Measurements from ENCODE around the gene TPPP.

The TPPP gene

DNA sequence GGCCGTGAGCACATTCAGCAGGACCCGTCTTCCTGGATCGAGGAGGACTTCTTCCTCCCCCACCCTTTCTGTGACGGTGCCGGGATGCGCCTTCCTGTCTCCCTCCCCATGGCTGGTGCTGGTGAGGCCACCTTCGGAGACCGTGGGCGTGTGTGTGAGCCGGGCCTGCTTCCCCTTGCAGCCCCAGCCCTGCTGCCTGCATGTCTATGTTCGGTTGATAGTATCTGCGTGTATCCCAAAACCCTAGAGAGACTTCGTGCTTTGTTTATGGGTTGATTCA lies 68.3 kb downstream of the TPPP start:
- no peak for DNase-seq (ENCODE audit: low read depth)

DNA sequence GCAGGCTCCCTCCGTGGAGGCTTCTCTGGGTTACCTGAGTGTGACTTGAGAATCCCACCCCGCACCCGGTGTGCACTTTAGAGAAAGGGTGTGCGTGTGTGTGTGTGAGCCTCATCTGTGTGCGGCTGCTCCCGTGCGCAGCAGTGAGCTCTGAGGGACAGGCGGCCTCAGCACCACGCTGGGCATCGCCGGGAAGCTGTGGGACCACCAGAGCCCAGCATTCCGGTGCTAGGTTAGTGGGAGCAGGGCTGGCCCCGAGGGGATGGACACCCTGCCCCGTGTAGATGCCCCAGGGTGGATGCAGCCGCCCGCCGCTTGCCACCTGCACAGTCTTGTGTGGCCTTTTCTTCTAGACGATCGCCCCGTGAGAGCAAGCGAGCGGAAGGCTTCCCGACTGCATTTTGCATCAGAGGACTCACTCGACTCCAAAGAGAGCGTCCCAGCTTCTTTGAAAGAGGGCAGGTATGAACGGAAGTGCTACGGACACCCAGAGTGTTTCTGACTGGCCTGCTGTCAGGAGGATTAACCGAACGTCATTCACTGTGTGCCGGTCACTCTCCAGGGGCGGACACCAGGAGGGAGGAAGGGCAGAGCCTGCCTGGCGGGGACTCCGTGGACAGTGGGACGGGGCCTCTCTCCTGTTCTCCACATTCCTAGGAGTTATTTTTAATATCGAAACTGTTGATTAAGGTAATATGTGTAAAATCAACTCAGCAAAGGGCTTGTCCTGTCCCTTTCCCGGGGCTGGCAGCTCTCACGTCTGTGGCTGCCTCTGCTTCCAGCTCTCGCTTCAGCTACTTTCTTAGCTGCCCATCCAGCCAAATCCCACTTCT lies 68.8 kb downstream of the TPPP start:
- DNase-seq (ENCODE audit: low read depth): no peak

DNA sequence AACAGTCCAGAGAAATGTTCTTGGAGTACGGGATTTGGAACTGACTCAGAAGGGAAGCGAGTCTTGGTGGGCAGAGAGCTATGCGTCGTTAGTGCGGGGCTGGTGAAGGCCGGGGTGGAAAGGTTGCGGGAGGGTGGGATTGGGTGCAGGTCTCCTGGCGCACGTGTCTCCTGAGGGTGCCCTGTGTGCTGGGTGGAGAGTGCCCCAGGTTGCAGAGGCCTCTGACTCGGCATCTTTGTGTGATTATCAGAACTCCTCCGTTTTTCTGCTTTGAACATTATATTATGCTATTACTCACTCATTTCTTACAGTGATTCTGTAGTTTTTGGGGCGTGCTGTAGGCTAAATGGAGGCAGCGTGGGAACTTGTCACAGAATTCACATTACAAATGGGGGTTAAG lies 69.6 kb downstream of the TPPP start:
- DNase-seq (ENCODE audit: low read depth): no peak

DNA sequence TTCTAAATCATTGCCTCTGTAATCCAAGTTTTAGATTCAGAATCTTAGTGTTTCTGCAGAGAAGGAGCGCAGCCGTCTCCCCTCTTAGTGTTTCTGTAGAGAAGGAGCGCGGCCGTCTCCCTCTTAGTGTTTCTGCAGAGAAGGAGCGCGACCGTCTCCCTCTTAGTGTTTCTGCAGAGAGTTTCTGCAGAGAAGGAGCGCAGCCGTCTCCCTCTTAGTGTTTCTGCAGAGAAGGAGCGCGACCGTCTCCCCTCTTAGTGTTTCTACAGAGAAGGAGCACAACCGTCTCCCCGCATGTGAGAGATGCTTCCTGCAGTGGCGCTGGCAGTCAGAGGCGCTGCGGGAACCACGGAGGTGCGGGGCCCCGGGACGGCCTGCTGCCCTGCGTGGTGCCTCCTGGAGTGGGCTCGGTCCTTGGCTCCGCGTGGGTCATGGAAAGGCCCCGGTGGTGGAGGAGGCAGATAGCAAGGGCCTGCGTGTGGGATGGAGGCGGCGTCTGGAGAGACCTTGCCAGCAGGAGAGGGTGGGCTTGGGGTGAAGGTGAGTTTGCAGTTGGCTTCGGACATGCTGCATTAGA lies 70.1 kb downstream of the TPPP start:
- no peak for DNase-seq (ENCODE audit: low read depth)

DNA sequence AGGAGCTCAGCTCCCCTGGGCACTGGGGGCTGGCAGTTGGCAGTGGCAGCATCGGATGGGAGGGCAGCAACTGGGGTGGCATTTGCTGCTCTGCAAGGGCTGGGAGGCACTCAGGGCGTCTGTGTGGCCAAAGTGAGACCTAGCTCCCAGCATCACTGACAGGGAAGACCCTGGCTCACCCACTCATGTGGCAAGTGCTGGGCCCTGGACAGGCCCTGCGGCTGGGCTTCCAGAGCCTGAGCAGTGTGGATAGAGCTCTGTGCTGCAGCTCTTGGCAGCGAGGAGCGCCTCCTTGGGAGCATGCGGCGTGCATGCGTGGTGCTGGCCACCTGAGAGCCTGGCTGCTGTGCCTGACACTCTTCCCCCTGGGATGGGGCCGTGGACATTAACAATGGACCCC lies 70.8 kb downstream of the TPPP start:
- no peak for DNase-seq (ENCODE audit: low read depth)

DNA sequence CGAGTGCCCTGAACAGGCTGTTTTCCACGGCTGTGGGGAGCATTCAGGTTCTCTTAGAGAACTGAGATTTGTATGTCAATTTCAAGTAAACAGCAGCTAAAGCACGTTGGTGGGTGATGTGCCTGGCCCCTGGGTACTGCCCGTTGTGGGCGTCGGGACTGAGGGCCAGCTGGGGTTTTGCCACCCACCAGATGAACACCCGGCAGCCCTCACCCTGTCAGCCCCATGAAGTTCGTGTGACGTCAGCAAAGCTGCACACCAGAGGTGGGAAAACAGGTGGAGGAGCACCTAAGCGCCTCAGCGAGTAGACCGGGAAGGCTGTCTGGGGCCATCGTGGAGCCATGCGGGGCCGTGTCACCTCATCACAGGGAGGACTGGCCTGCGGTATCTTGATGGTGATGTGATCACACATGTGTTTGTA lies 71.8 kb downstream of the TPPP start:
- DNase-seq (ENCODE audit: low read depth): no peak

DNA sequence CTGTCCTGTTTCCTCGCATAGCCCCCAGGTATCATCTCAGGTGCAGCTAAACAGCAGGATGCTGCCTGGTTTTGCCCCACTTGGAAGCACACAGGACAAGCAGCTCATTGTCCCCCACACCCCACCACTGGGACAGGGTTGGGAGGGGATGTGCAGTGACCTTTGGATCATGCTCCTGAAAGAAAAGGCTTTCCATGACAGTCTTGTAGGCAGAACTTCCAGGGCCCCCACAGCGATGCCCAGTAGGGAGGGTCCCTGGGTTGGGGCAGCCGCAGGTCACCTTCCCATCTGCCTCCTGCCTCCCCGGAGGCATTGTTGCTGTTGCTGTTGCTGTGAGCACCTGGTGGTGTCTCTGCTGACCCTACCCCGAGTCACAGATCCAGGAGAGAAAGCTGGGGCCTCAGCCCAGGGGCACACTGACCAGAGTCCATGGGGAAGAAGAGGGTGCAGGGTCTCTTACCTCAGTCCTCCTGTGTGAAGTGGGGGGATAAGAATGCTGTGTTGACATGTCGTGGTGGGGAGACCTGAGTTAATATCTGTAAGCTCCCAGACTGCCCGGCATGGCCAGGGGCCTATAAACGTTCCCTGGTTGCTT lies 72.5 kb downstream of the TPPP start:
- no peak for DNase-seq (ENCODE audit: low read depth)

DNA sequence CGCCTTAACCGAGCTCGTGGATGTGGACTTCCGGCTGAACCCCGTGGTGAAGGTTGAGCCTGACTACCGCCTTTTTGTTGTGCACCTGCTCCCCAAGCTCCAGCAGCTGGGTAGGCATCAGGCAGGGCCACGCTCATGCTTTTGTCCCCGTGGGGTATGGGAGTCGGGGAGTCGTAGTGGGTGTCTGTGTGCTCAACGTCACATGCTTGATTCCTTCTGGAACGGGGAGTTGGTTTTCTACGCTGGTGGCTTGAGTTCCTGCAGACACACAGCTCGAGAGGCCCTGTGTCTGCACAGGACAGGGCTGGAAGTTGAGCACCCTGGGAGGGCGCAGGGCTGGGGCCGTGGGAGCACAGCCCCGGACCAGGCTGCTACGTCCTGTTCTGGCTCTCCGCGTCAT lies 73.0 kb downstream of the TPPP start:
- no peak for DNase-seq (ENCODE audit: low read depth)

DNA sequence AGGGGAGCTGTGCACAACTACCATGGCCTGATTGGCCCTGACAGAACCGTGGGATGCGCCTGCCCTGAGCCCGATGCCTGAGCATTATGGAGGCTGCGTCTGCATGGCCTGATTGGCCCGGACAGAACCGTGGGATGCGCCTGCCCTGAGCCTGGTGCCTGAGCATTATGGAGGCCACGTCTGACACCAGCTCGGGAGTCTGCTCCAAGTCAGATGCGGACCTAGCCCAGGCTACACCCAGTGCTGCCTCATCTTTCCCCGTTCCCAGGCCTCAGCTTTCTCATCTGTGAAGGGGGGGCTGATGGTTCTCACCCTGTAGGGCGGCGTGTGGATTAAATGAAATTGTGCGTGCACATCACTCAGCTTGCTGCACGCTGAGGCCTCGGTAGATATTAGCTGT lies 73.7 kb downstream of the TPPP start:
- no peak for DNase-seq (ENCODE audit: low read depth)

DNA sequence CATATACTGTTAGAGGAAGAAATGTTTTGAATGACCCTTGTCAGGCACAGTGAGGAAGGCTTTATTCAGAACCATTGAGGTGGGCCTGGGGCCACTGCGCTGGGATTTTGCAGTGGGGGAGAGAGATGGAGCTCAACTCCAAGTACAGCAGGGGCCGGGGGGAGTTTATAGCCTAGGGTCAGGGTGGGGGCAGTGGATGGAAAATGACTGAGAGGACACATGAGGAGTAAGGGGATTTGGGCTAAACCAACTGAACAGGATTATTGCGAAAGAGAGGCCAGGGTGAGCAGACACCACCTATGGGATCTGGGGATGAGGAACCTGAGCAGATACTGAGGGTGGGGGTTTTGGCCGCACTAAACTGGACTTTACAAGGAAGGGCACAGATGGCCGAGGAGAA lies 74.7 kb downstream of the TPPP start:
- DNase-seq (ENCODE audit: low read depth): no peak

DNA sequence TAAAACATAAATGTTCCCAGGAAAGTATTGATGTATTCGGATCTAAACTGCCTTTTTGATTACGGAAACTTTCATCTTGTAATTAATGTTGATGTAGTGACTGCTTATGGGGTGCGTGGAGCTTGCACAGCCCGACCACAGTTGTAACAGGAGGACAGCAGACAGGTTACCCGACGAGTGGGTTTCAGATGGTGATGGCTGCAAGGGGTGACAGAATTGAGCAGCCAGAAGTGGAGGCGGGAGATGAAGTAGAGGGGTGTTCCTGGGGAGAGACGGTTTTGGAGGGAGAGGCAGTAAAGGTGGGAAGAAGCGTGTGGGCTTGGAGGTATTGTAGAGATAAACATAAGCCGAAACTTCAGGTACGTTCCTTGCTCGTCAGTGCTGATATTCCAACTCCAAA lies 75.3 kb downstream of the TPPP start:
- DNase-seq (ENCODE audit: low read depth): no peak

DNA sequence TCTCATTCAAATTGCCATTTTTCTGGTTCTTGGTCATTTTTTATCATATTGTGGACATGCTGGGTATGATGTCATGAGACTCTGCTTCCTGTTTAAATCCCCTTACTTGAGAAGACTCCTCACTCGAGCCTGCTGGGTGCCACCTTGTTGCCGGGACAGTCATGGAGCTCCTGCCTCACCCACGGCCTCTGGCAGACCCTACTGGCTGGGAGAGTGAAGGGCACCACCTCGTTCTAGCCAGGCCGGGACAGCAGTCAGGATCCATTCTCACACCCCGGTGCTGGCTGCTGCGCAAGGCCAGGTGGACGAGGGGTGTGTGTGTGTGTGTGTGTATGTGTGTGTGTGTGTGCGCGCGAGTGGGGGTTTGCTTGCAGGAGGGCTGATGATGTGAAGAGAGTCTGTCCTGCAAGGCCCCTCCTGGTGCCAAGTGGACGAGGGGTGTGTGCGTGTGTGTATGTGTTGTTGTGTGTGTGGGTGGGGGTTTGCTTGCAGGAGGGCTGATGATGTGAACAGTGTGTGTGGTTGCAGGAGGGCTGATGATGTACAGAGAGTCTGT lies 76.6 kb downstream of the TPPP start:
- no peak for DNase-seq (ENCODE audit: low read depth)

DNA sequence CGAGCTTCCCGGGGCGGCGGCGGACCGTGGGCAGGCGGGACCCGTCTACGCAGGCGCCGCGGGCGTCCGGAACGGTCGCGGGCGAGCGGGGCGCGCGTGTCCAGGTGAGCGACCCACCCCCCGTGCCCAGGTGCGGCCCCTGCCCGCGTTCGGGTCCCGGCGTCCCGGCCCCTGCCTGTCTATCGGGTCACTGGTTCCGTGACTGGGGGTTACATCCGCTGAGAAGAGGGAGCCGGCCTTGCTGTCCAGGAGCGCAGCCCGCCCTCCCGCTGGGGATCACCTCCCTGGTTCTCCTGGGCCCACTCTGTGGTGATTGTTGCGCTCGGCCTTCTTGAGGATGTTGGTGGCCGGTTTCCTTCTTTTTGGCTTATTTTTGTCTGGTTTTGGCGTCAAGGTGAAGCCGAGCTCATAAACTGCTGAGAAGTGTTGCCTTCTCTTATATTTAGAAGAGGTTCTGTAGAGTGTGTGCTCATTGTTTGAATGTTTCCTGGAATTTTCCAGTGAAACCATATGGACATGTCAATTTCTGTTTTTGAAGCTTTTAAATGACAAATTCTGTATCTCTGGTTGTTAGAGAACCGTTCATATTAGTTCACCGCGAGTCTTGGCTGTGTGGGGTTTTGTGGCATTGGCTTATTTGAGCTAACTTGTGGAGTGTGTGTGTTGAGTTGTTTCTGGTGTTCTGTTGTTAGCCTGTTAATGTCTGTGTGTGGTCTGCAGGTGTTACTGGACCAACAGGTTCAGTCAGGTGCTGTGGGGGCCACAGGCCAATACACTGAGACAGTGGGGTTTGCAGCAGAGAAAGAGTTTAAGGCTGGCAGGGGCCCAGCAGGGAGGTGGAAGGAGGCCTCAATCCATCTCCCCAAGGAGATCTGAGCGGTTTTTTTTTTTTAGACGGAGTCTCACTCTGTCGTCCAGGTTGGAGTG lies 80.4 kb downstream of the TPPP start:
- DNase-seq (ENCODE audit: low read depth): no peak

DNA sequence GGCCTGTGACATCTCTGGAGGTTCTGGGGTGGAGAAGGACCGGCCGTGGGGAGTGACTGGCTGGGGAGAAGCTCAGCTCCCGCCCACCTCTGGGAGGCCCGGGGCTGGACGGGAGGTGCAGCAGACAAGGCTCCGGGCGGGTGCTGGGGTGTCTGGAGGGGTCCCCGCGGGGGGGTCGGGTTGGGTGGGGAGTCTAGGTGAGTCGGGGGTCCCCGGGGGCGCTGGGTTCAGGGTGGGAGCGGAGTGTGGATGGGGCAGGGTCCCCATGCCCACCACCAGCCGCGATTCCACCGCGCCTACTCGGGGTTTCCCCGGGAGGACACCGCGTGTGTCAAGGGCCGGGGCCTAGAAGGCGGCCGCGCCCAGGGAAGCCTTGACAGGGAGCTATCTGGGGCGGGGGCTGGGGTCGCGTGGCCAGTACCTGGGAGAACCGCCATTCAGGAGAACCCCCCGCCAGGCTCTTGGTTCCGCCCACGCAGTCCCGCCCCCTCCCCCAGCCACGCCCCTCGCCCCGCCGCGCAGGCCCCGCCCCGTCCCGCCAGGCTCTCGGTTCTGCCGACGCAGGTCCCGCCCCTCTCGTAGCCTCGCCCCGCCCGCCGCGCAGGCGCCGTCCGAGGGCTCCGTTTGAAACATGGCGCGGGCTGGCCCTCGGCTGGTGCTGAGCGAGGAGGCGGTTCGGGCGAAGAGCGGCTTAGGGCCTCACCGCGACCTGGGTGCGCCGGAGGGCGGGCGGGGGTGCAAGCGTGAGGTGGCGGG lies 81.2 kb downstream of the TPPP start, which contains the start of gene CEP72:
Gene CEP72, plus strand, starts transcription at position 610 of the 756 bp plus-strand sequence. Its CDS starts 22 bp downstream, at position 632.
- DNase-seq (ENCODE audit: low read depth): peak; percentile 80

DNA sequence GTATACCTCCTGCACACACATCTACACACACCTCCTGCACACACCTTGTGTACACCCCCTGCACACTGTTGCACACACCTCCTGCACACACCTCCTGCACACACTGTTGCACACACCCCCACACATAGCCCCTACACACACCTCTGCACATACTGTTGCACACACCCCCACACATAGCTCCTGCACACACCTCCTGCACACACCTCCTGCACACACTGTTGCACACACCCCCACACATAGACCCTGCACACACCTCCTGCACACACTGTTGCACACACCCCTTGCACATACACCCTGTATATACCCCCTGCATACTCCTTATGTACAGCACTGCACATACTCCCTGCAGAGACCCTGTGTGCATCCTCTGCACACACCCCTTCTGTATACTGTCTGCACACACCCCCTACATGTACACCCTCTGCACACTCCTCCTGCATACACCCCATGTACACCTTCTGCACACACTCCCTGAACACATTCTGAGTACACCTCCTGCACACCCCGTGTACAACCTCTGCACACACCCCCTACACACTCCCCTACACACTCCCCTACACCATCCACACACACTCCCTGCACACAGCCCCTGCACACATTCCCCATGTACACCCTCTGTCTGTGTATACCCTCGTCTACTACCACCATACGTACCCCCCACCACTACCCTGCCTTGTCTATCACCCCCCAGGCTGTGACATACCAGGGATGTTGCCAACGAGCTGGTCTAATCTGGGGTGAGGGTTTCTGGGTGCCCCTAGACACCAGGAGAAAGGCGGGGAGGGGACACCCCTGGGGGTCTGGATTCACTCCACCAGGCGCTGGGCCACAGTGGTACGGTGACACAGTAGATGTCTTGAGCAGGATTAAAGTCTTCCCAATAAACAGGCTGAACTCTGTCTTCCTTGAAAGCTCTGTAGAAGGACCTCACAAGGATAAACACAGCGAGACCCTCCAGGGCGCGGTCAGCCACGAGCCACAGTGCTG lies 82.1 kb downstream of the TPPP start:
- no peak for DNase-seq (ENCODE audit: low read depth)

DNA sequence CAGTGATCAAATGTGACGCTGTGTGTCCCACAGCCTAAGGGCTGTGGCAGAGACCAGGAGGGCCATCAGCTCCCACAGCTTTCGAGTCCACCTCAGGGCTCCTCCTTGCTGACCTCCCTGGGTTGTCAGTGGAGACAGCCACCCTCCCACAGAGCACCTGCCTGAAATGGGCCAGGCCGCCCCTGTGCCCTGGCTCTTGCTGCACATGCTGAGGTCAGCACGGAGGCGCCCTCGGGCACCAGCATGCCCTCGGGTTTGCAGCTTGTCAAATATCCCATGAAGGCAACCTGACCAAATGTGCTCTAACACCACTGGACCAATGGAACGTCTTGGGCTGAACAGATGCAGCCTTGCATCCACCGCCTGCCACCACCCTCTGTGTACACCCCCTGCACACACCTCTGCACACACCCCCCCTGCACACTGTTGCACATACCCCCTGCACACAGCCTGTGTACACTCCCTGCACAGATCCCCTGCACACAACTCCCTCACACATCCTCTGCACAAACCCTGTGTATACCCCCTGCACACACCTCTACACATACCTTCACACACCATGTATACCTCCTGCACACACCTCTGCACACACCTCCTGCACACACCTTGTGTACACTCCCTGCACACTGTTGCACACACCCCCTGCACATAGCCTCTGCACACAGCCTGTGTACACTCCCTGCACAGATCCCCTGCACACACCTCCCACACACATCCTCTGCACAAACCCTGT lies 83.0 kb downstream of the TPPP start:
- DNase-seq (ENCODE audit: low read depth): no peak

Measured in fibroblast of gingiva (primary cell).